HuH-7 (cell line): Measurements from ENCODE around the gene CRABP2.

Source experiments
- DNase-seq: peaks from one replicate; pipeline ENCODE4 v3.0.0; 2011; ENCODE audit warnings: low spot score

Gene CRABP2

GRCh38 chr1:156705321-156705917, at the start of gene CRABP2:
TSS of gene CRABP2 (minus strand) at chr1:156705583. CDS start at chr1:156705446, 137 bp downstream.
- peak; percentile 67 for DNase-seq

- no peak for DNase-seq
Measured at GRCh38 chr1:156754219-156754618, 48.8 kb upstream of the CRABP2 start.

- DNase-seq: peak; percentile 23
Measured at GRCh38 chr1:156752843-156753482, 47.6 kb upstream of the CRABP2 start.

GRCh38 chr1:156751757-156752481, 46.5 kb upstream of the CRABP2 start:
- DNase-seq: peak; percentile 97

- DNase-seq: no peak
Measured at GRCh38 chr1:156751451-156751756, 46.0 kb upstream of the CRABP2 start, which contains the start of gene HDGF. TSS of gene HDGF (minus strand) at chr1:156751675. CDS start at chr1:156751429, 246 bp downstream.

- peak; percentile 40 for DNase-seq
Measured at GRCh38 chr1:156750711-156751450, 45.5 kb upstream of the CRABP2 start.

- peak; percentile 15 for DNase-seq
Measured at GRCh38 chr1:156750191-156750672, 44.8 kb upstream of the CRABP2 start.

GRCh38 chr1:156749419-156750118, 44.2 kb upstream of the CRABP2 start:
- peak; percentile 25 for DNase-seq

GRCh38 chr1:156748670-156749418, 43.5 kb upstream of the CRABP2 start:
- peak; percentile 30 for DNase-seq

- DNase-seq: no peak
Measured at GRCh38 chr1:156747742-156748669, 42.6 kb upstream of the CRABP2 start.

- peak; percentile 89 for DNase-seq
Measured at GRCh38 chr1:156746728-156747631, 41.6 kb upstream of the CRABP2 start.

GRCh38 chr1:156746406-156746727, 41.0 kb upstream of the CRABP2 start:
- DNase-seq: no peak

- DNase-seq: no peak
Measured at GRCh38 chr1:156745881-156746280, 40.5 kb upstream of the CRABP2 start.

GRCh38 chr1:156744786-156745419, 39.5 kb upstream of the CRABP2 start:
- DNase-seq: no peak

GRCh38 chr1:156744344-156744743, 39.0 kb upstream of the CRABP2 start:
- DNase-seq: no peak

- no peak for DNase-seq
Measured at GRCh38 chr1:156743367-156744302, 38.3 kb upstream of the CRABP2 start.

GRCh38 chr1:156742801-156743200, 37.4 kb upstream of the CRABP2 start:
- no peak for DNase-seq
